Prostate gland (tissue), 2 donors: ENCODE measurements around the gene PLCB4. TPM values are rescaled to one million over a fixed set of nuclear protein-coding genes. Genes with fewer than 3 reads are reported as not detected.

Source experiments
- DNase-seq: peaks from one replicate; pipeline ENCODE4 v3.0.0-alpha.2; 2019; ENCODE audit warnings: low spot score
- H3K27ac ChIP-seq, 2 donors: fragments of 200-600 bp; sonication (generic); 2 replicates each; pipeline ENCODE4 v1.5.1; 2017 to 2019
- H3K27me3 ChIP-seq: fragments of 200-600 bp; sonication (generic); replicated peaks from 2 replicates; pipeline ENCODE4 v1.5.1; 2019; ENCODE audit not compliant: insufficient read depth
- H3K36me3 ChIP-seq, 2 donors: fragments of 200-600 bp; sonication (generic); 1 replicate in 1 of 2; 2 replicates in 1 of 2; pipeline versions ENCODE4 v1.5.1 to v1.8.1; 2017 to 2019
- H3K4me1 ChIP-seq: fragments of 200-600 bp; sonication (generic); replicated peaks from 2 replicates; pipeline ENCODE4 v1.5.1; 2019
- H3K4me3 ChIP-seq, 2 donors: fragments of 200-600 bp; sonication (generic); 2 replicates each; pipeline ENCODE4 v1.5.1; 2017 to 2019
- H3K9me3 ChIP-seq: fragments of 200-600 bp; sonication (generic); 2 replicates; pipeline ENCODE4 v1.5.1; 2017
- POLR2A ChIP-seq: fragments of 450-650 bp; IDR thresholded peaks from one replicate; pipeline ENCODE4 v1.6.1; 2016; ENCODE audit warnings: antibody characterized with exemption, mild to moderate bottlenecking
- POLR2AphosphoS5 ChIP-seq: sonication (generic); formaldehyde crosslinking; IDR thresholded peaks from one replicate; pipeline ENCODE4 v1.6.1; 2017; ENCODE audit warnings: antibody characterized with exemption
- WGBS: methylation state at CpG from one replicate; pipeline ENCODE4 v1.1.5; 2018; 5-methylcytosine and 5-hydroxymethylcytosine counted together
- intact Hi-C: fragments of 100-400 bp; cut with DNase I; formaldehyde crosslinking; loops from one replicate; pipeline ENCODE4 v1.14.2; 2022
- total RNA-seq, 2 donors: library from RNA; depleted of rRNA; stranded (reverse); fragments of >200 nt; gene quantifications; one replicate each; pipeline ENCODE4 v1.1.0, GENCODE V29; 2016
- TF ChIP-seq, protein P1 (sequence below), 4 experiments: fragments of 200-600 bp in 2 of 4; fragments of 450-650 bp in 2 of 4; sonication (generic) in 2 of 4; IDR thresholded peaks; 1 replicate in 3 of 4; 2 replicates in 1 of 4; pipeline ENCODE4 v1.5.1; 2016 to 2019; ENCODE audit warnings: antibody characterized with exemption in 4 of 4, mild to moderate bottlenecking in 2 of 4, moderate library complexity in 2 of 4

Gene PLCB4
- total RNA-seq, 2 donors from 2014 or later: 9.1 to 11.6 TPM

DNA sequence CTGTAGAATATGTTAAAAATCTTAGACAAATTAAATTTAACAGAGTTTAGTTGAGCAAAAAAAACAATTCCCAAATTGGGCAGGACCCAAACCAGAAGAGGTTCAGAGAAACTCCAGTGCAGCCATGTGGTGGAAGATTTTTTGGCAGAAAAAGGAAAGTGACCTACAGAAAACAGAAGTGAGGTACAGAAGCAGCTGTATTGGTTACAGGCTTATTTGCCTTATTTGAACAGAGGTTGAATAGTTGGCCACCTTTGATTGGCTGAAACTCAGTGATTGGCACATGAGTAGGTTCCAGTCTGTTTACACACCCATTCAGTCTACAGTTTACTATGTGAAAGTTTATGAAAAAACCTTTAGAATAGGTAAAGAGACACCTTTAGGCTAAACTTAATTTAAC, 334.6 kb downstream of the PLCB4 start:
- intact Hi-C loops: no loop called here
- no peak overlapping the region for H3K27ac ChIP-seq

DNA sequence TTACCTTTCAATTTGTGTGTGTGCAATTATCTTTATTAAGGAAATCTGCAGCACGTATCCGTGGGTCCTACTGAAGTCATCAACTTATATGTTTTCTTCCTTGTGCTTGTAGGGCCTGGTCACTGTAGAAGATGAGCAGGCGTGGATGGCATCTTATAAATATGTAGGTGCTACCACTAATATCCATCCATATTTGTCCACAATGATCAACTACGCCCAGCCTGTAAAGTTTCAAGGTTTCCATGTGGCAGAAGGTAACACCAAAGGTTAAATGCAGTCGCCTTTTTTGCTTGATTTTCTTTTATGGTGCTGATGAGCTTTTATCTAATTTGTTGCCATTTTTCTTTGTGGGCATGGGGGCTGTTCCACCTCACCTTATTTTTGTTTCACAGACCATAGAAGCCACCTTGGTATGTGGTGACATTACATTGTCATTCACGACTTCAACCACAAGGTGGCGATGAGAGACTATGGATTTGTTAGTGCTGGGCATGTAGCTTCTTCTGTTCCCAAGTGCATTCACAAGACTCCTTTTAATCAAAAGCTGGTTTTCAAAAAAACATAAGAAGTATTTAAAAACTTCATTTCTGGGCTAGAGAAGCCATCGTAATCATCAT, 339.0 kb downstream of the PLCB4 start:
- TF ChIP-seq POLR2AphosphoS5: no peak
- TF ChIP-seq, protein P1, sequence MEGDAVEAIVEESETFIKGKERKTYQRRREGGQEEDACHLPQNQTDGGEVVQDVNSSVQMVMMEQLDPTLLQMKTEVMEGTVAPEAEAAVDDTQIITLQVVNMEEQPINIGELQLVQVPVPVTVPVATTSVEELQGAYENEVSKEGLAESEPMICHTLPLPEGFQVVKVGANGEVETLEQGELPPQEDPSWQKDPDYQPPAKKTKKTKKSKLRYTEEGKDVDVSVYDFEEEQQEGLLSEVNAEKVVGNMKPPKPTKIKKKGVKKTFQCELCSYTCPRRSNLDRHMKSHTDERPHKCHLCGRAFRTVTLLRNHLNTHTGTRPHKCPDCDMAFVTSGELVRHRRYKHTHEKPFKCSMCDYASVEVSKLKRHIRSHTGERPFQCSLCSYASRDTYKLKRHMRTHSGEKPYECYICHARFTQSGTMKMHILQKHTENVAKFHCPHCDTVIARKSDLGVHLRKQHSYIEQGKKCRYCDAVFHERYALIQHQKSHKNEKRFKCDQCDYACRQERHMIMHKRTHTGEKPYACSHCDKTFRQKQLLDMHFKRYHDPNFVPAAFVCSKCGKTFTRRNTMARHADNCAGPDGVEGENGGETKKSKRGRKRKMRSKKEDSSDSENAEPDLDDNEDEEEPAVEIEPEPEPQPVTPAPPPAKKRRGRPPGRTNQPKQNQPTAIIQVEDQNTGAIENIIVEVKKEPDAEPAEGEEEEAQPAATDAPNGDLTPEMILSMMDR (IDR thresholded peaks at IDR 0.05): peak; percentile 74 to 89 (median 84)
- Histone ChIP-seq H3K27me3 (no peaks in the 10 kb centered on the region), H3K36me3 (no peaks in the 10 kb centered on the region), H3K4me1 (no peaks in the 10 kb centered on the region), H3K27ac (no peak overlapping the region), H3K4me3 (no peak overlapping the region), H3K9me3 (no peaks in the 10 kb centered on the region)
- 45% methylated on average over 8 of the region's 8 CpGs for WGBS
- intact Hi-C loops: loop anchor here (2.0 kb wide), 1 partner anchor 203 kb away; no protein-coding TSS in a partner anchor
- DNase-seq: peak; percentile 53

More for the DNA sequence above, 334.6 kb downstream of the PLCB4 start:
- TF ChIP-seq POLR2A: no peak
- Histone ChIP-seq H3K4me1 (no peaks in the 10 kb centered on the region), H3K27me3 (no peaks in the 10 kb centered on the region), H3K4me3 (no peak overlapping the region), H3K9me3 (no peaks in the 10 kb centered on the region), H3K36me3 (no peaks in the 10 kb centered on the region)
- DNase-seq: no peak

DNA sequence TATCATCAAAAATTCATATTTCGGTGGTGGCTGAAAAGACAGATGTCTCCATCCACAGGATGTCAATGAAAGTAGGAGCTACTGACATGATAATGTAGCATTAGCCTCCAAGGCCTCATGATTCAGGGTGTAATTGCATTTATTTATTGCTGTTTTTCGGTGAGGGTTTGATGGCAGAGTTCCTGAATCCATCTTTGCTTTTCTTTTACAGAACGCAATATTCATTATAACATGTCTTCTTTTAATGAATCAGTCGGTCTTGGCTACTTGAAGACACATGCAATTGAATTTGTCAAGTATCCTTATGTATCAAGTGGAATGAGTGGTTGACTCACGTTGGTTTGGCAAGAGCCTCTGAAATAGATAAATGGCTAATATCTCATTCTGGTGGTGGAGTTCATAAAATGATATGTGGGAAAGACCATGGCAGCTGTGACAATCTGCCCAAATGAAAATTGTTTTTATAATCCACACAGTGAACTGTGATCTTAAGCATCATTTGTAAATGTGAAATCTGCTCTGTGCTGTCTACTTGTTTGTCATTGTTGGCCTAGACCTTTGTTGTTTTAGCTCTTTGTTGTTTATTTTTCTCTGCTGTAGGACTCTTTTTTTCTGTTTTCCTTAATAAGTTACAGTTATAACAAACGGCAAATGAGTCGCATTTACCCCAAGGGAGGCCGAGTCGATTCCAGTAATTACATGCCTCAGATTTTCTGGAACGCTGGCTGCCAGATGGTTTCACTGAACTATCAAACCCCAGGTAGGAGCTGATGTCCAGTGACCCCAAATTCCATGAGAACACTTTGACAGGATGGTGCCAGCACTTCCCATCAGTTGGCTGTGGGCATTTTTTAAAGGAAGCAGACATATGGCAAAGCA, 339.8 kb downstream of the PLCB4 start:
- Histone ChIP-seq H3K4me3 (no peak overlapping the region), H3K9me3 (no peaks in the 10 kb centered on the region), H3K36me3 (no peaks in the 10 kb centered on the region), H3K27me3 (no peaks in the 10 kb centered on the region), H3K27ac (no peak overlapping the region), H3K4me1 (no peaks in the 10 kb centered on the region)
- TF ChIP-seq, protein P1 (IDR thresholded peaks at IDR 0.05): no peak
- TF ChIP-seq POLR2A (no peak), POLR2AphosphoS5 (no peak)
- WGBS: 71% methylated on average over 10 of the region's 10 CpGs
- intact Hi-C loops: loop anchor here (2.0 kb wide), 1 partner anchor 202 kb away; no protein-coding TSS in a partner anchor
- DNase-seq: no peak

DNA sequence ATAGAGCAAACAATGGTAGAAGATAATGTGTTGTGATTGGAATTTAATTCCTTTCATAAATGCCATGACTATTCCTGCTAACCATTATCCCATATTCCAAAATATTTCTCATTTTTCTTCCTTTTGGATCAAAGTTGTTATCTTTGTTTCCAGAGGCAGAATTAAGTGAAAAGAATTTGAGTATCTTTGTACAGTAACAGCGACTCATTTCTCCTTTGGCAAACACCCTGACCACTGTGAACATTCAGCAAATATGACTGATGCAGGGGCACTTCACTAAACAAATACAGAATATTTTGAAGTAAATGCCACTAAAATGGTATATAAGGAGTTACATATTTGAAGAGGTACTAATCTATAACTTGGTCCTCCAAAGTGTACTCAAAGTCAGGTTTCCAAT, 340.5 kb downstream of the PLCB4 start:
- no peak for TF ChIP-seq POLR2AphosphoS5
- Histone ChIP-seq H3K27me3 (no peaks in the 10 kb centered on the region), H3K4me3 (no peak overlapping the region), H3K27ac (no peak overlapping the region), H3K4me1 (no peaks in the 10 kb centered on the region), H3K9me3 (no peaks in the 10 kb centered on the region), H3K36me3 (no peaks in the 10 kb centered on the region)
- 100% methylated on average over 1 of the region's 1 CpG for WGBS
- intact Hi-C loops: loop anchor here (2.0 kb wide), 1 partner anchor 201 kb away; no protein-coding TSS in a partner anchor
- DNase-seq: no peak

DNA sequence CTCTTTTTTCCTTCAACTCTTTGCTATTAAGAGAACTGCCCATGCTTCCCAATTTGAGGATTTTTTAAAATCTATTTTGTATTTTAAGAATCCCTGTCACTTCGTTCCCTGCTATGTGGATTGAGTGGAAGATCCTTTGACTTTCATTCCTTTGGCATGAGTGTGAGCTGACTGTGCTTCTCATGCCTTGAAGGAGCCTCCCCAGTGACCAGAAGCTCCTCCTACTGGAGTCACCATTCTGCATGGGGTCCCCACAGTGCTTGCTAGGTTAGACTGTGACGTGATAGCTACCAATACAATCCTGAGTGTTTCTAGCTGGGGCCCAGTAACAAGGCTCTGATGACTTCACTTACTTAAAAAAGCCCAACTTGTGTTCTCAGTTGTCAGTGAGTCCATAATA, 341.1 kb downstream of the PLCB4 start:
- Histone ChIP-seq H3K9me3 (no peaks in the 10 kb centered on the region), H3K27me3 (no peaks in the 10 kb centered on the region), H3K27ac (no peak overlapping the region), H3K36me3 (no peaks in the 10 kb centered on the region), H3K4me1 (no peaks in the 10 kb centered on the region), H3K4me3 (no peak overlapping the region)
- no peak for DNase-seq
- TF ChIP-seq POLR2AphosphoS5 (no peak), POLR2A (no peak)
- TF ChIP-seq, protein P1 (IDR thresholded peaks at IDR 0.05): no peak
- intact Hi-C loops: loop anchor here (2.0 kb wide), 1 partner anchor 201 kb away; no protein-coding TSS in a partner anchor
- WGBS: 90% methylated on average over 2 of the region's 2 CpGs
